ENCODE measurements around the gene GLO1.

The GLO1 gene

DNA sequence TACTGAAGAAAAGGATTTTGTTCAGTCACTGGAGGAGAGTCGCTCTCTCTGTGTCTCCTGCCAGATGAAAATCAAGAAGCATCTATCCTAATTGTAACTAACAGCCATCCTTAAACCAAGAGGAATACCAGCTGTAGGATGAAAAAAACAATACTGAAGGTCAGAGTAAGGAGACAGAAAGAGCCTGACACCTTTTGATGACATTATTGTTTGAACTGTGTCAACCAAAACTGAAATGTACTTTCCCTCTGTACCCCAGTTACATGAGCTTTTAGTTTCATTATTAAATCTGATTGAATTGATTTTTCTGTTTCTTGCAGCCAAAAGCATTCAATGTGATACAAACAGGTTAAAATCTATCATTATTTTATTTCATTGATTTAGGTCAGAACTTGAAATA, 46.0 kb downstream of the GLO1 start:
- H2AFZ ChIP-seq (ENCODE audit: low read length): no peak overlapping the region
- H3F3A ChIP-seq (ENCODE audit: insufficient read depth, low read length): no peaks in the 10 kb centered on the region
- no peak overlapping the region for H3K4me2 ChIP-seq (ENCODE audit: low read length)
- no peaks in the 10 kb centered on the region for H3K9me2 ChIP-seq (ENCODE audit: low read depth, low read length)
- no peak overlapping the region for H3K27ac ChIP-seq (ENCODE audit: low read depth, low read length, poor library complexity, severe bottlenecking)
- H3K4me1 ChIP-seq (ENCODE audit: insufficient read depth, low read length, severe bottlenecking): no peaks in the 10 kb centered on the region
- no peak overlapping the region for H3K9ac ChIP-seq (ENCODE audit: low read length)
- no peak for TF ChIP-seq EZH2 (IDR thresholded peaks at IDR 0.05; ENCODE audit: borderline replicate concordance, low read length)
- H3K27me3 ChIP-seq (ENCODE audit: insufficient read depth, low read length): no peaks in the 10 kb centered on the region
- H3K79me2 ChIP-seq (ENCODE audit: insufficient read depth, low read length): no peaks in the 10 kb centered on the region
- H3K36me3 ChIP-seq (ENCODE audit: insufficient read depth, low read length): no peaks in the 10 kb centered on the region
- no peaks in the 10 kb centered on the region for H4K20me1 ChIP-seq (ENCODE audit: insufficient read depth, low read length)
- no peak overlapping the region for H3K4me3 ChIP-seq (ENCODE audit: low read depth, low read length, poor library complexity, severe bottlenecking)
- H3K9me3 ChIP-seq (ENCODE audit: low read length): no peaks in the 10 kb centered on the region

DNA sequence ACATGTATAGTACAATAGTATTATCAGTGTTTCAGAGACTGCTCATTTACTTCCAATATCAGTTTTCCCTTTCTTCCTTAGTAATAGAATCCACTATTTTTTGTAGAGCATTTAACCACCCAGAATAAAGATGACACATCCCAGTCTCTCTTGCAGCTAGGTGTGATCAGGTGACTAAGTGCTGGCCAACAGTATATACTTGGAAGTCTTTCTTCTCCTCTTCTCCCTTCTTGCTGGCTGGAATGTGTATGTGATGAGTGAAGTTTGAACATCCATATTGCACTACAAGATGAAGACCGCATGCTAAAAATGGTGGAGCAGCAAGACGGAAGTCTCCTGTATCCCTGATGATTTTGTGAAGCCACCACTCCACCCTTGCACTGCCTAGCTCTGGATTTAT, 48.7 kb downstream of the GLO1 start:
- H3K27me3 ChIP-seq (ENCODE audit: insufficient read depth, low read length): no peaks in the 10 kb centered on the region
- no peaks in the 10 kb centered on the region for H3K9me3 ChIP-seq (ENCODE audit: low read length)
- no peaks in the 10 kb centered on the region for H4K20me1 ChIP-seq (ENCODE audit: insufficient read depth, low read length)
- H3F3A ChIP-seq (ENCODE audit: insufficient read depth, low read length): no peaks in the 10 kb centered on the region
- H3K27ac ChIP-seq (ENCODE audit: low read depth, low read length, poor library complexity, severe bottlenecking): no peak overlapping the region
- H3K4me2 ChIP-seq (ENCODE audit: low read length): no peak overlapping the region
- H3K79me2 ChIP-seq (ENCODE audit: insufficient read depth, low read length): no peaks in the 10 kb centered on the region
- H3K9ac ChIP-seq (ENCODE audit: low read length): no peak overlapping the region
- H3K4me1 ChIP-seq (ENCODE audit: insufficient read depth, low read length, severe bottlenecking): no peaks in the 10 kb centered on the region
- no peak overlapping the region for H2AFZ ChIP-seq (ENCODE audit: low read length)
- no peaks in the 10 kb centered on the region for H3K9me2 ChIP-seq (ENCODE audit: low read depth, low read length)
- TF ChIP-seq, protein P1, sequence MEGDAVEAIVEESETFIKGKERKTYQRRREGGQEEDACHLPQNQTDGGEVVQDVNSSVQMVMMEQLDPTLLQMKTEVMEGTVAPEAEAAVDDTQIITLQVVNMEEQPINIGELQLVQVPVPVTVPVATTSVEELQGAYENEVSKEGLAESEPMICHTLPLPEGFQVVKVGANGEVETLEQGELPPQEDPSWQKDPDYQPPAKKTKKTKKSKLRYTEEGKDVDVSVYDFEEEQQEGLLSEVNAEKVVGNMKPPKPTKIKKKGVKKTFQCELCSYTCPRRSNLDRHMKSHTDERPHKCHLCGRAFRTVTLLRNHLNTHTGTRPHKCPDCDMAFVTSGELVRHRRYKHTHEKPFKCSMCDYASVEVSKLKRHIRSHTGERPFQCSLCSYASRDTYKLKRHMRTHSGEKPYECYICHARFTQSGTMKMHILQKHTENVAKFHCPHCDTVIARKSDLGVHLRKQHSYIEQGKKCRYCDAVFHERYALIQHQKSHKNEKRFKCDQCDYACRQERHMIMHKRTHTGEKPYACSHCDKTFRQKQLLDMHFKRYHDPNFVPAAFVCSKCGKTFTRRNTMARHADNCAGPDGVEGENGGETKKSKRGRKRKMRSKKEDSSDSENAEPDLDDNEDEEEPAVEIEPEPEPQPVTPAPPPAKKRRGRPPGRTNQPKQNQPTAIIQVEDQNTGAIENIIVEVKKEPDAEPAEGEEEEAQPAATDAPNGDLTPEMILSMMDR (IDR thresholded peaks at IDR 0.05; ENCODE audit: low read length): no peak
- TF ChIP-seq EZH2 (IDR thresholded peaks at IDR 0.05; ENCODE audit: borderline replicate concordance, low read length): no peak
- no peaks in the 10 kb centered on the region for H3K36me3 ChIP-seq (ENCODE audit: insufficient read depth, low read length)
- H3K4me3 ChIP-seq (ENCODE audit: low read depth, low read length, poor library complexity, severe bottlenecking): no peak overlapping the region

DNA sequence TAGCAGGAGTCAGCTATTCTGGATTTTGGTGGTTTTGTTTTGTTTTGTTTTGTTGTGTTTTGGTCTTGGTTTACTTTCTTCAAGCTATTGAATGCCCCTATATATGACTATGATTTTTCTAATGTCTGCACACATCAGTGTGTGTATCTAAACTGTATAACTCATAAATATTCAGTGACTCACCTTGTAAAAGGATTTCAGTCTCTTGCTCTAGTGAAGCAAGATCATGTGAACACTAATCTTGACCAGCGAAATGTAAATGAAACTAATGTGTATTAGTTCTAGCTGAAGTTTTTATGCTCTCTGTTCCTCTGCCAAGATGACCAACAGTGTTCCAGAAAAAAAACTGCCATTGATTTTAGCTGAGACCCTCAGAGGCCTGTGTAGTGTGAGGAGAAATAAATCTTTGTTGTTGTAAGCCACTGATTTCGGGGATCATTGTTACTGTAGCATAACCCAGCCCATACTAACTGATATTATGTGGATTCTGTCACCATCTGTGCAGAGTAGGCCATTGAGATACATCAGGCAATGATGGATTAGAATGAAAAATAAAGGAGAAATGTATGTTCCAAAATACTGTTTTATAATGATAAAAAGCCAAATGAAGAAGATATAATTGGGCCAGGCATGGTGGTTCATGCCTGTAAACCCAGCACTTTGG, 51.7 kb downstream of the GLO1 start:
- H2AFZ ChIP-seq (ENCODE audit: low read length): no peak overlapping the region
- H3K9me3 ChIP-seq (ENCODE audit: low read length): no peaks in the 10 kb centered on the region
- H4K20me1 ChIP-seq (ENCODE audit: insufficient read depth, low read length): no peaks in the 10 kb centered on the region
- H3K9me2 ChIP-seq (ENCODE audit: low read depth, low read length): no peaks in the 10 kb centered on the region
- H3K4me1 ChIP-seq (ENCODE audit: insufficient read depth, low read length, severe bottlenecking): no peaks in the 10 kb centered on the region
- no peak overlapping the region for H3K27ac ChIP-seq (ENCODE audit: low read depth, low read length, poor library complexity, severe bottlenecking)
- no peaks in the 10 kb centered on the region for H3K79me2 ChIP-seq (ENCODE audit: insufficient read depth, low read length)
- no peak overlapping the region for H3K9ac ChIP-seq (ENCODE audit: low read length)
- H3K4me2 ChIP-seq (ENCODE audit: low read length): no peak overlapping the region
- no peaks in the 10 kb centered on the region for H3F3A ChIP-seq (ENCODE audit: insufficient read depth, low read length)
- H3K36me3 ChIP-seq (ENCODE audit: insufficient read depth, low read length): no peaks in the 10 kb centered on the region
- TF ChIP-seq EZH2 (IDR thresholded peaks at IDR 0.05; ENCODE audit: borderline replicate concordance, low read length): no peak
- TF ChIP-seq, protein P1 (IDR thresholded peaks at IDR 0.05; ENCODE audit: low read length): no peak
- no peaks in the 10 kb centered on the region for H3K27me3 ChIP-seq (ENCODE audit: insufficient read depth, low read length)
- no peak overlapping the region for H3K4me3 ChIP-seq (ENCODE audit: low read depth, low read length, poor library complexity, severe bottlenecking)

DNA sequence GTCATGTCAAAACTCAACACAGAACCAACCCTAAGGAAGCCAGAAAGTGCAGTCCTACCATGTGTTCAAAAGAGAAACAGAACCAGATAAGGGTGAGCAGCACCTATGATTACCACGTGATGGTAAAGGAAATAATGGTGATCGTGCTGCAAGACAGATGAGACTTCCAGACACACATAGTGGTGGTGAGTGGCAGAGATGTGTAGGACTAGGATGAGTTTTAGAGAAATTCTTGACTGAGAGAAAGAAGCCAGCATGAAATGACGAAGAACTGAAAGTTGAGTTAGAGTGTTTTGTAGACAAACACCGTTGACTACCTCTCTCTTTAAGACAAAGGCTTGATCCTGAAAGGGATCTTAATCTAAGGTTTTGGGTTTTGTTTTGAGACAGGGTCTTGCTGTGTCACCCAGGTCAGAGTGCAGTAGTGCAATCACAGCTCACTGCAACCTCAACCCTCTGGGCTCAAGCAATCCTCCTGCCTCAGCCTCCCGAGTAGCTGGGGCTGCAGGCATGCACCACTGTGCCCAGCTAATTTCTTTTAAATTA, 52.7 kb downstream of the GLO1 start:
- H3K27ac ChIP-seq (ENCODE audit: low read depth, low read length, poor library complexity, severe bottlenecking): no peak overlapping the region

More for the DNA sequence above, 52.7 kb downstream of the GLO1 start:
- Histone ChIP-seq H3K4me2 (ENCODE audit: low read length) (no peak overlapping the region), H3K27me3 (ENCODE audit: insufficient read depth, low read length) (no peaks in the 10 kb centered on the region), H3K79me2 (ENCODE audit: insufficient read depth, low read length) (no peaks in the 10 kb centered on the region), H3K9me3 (ENCODE audit: low read length) (no peaks in the 10 kb centered on the region), H4K20me1 (ENCODE audit: insufficient read depth, low read length) (no peaks in the 10 kb centered on the region), H3K4me1 (ENCODE audit: insufficient read depth, low read length, severe bottlenecking) (no peaks in the 10 kb centered on the region), H3K9ac (ENCODE audit: low read length) (no peak overlapping the region), H3F3A (ENCODE audit: insufficient read depth, low read length) (no peaks in the 10 kb centered on the region), H3K9me2 (ENCODE audit: low read depth, low read length) (no peaks in the 10 kb centered on the region), H2AFZ (ENCODE audit: low read length) (no peak overlapping the region), H3K4me3 (ENCODE audit: low read depth, low read length, poor library complexity, severe bottlenecking) (no peak overlapping the region), H3K36me3 (ENCODE audit: insufficient read depth, low read length) (no peaks in the 10 kb centered on the region)
- no peak for TF ChIP-seq EZH2 (IDR thresholded peaks at IDR 0.05; ENCODE audit: borderline replicate concordance, low read length)
- TF ChIP-seq, protein P1 (IDR thresholded peaks at IDR 0.05; ENCODE audit: low read length): no peak

Measured in OCI-LY1 (cell line).